Activated CD4-positive, alpha-beta T cell treated with anti-CD3 and anti-CD28 coated beads, Interleukin-2, amount 50 U/mL, for 1 hour (primary cell): Measurements from ENCODE around the gene ARFGEF3.

Experiments used
- DNase-seq: peaks from one replicate; pipeline ENCODE4 v3.0.0-alpha.2; 2020

ARFGEF3 gene

GRCh38 chr6:138241934-138242333, 80.2 kb downstream of the ARFGEF3 start:
- DNase-seq, result no peak

DNA sequence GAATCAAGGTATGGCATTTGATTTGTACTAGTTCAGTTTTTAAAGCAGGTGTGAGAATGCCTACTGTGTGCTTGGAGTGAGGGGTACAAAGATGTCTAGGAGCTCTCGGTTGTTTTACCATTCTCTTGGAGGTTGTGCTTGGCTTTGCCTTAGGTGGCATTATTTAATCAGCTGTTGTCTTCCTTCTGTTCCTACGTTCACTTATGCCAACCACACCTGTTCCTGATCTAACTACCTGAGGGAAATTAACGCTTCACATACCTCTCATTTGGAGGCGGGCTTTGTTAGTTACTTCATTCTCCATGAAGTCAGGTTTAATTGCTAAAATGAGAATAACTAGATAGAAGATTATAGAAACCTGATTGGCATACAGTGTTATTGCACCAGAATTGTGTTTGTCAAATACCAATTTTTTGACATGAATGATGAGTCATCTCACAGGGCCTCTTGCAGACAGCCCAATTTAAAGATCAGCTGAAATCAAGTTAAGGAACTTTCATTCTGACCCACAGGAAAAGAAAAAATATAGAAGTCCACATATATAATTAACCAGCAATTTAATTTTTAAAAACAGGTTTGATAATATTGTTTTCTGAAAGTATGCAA, 81.4 kb downstream of the ARFGEF3 start:
- no peak for DNase-seq

DNA sequence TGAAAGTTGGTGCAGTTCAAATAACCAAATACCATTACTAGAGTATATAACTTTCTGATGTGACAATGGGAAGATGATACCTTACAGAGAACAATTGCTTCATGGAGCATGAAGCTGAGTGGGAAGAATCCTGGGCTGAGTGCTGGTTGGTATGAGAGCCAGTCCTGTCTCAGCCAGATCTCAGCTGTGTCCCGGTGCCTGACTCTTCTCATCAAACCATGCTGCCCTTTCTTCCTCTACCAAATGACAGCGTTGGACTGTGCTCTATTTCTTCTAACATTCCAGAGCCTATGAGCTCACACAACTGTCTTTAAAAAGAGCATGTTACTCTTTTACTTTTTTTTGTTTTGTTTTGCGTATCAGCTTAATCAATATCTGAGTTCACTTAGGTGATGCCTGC, 84.0 kb downstream of the ARFGEF3 start:
- DNase-seq, result no peak

DNA sequence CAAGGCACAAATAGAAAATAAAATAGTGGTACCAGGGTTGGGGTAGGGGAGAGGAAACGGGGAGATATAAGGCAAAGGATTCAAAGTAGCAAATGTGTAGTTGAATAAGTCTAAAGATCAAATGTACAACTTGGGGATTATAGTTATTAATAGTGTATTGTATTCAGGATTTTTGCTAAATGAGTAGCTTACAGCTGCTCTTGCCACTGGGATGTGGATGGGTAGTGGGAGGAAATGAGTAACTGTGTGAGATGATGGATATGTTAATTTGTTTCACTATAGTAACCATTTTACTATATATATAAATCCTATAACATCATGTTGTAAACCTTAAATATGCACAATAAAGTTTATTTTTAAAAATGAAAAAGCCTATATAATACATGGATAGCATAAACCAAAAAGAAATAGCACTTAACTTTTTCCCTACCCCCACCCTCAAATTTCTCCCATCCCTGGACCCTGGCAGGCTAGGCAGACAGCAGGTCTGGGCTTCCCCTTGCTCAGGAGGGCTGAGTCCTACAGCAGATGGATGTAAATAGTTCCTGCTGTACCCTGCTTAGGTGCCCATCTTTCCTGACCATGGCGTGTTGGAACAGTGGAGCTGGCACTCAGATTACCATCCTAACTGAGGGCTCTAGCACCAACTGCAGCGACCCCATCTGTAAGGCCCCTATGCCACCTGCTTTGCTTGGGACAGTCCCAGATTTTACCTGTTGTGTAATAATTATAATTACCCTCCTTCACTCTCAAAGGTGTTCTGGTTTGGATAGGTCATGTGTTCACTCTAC, 85.1 kb downstream of the ARFGEF3 start:
- no peak for DNase-seq

GRCh38 chr6:138248011-138248410, 86.3 kb downstream of the ARFGEF3 start:
- no peak for DNase-seq

DNA sequence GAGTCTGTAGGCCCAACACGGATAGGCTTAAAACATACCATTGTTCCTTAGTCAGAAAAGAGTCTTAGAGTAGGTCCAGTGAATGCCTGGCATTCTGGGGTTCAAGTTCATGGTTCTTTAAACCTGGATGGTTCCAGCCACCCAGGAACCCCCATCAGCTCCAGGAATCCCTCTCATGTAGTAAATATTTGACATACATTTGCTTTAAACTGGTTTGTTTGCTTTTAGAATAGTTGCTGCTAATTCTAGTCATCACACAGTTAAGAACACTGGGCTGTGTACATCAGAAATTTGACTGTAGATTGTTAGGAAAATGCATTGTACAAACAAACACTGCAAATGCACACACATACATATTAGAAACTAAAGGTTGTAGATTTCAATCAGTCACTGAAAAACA, 87.1 kb downstream of the ARFGEF3 start:
- no peak for DNase-seq

- DNase-seq, result no peak
Observed at GRCh38 chr6:138250053-138250452, 88.3 kb downstream of the ARFGEF3 start.

DNA sequence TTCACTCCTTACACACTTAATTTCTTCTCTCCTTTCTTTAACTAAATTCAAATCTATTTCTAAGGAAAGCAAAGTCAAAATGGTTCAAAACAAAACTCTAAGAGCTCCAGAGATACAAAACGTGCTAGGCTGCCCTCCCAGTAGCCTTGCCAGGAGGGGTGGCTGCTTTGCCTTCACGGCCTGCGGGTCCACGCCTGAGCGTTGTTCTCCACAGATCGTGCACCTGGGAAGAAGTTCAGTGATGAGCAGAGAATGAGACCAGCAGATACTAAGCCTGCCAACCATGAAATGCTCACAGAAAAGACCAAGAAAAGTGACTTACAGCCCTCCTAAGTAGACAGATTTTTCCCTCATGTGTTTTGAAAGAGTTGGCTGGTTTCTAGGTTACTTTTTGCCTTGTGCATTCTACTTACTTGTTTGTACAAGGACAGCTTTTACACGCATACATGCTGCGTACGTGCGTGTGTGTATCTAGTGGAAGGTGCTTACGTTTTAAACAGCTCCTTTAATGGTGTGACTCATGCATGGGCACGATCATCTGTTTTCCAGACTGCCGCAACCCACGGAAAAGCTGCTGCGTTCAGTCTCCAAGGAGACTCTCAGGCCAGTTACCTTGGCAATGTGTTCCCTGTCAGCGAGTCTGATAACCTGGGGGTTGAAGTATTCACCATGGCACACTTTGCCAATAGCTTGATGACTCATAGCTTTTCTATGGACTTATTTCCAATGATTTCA, 88.9 kb downstream of the ARFGEF3 start:
- no peak for DNase-seq

- no peak for DNase-seq
Observed at GRCh38 chr6:138253731-138254130, 92.0 kb downstream of the ARFGEF3 start.

- DNase-seq, result no peak
Observed at GRCh38 chr6:138255443-138255842, 93.7 kb downstream of the ARFGEF3 start.

DNA sequence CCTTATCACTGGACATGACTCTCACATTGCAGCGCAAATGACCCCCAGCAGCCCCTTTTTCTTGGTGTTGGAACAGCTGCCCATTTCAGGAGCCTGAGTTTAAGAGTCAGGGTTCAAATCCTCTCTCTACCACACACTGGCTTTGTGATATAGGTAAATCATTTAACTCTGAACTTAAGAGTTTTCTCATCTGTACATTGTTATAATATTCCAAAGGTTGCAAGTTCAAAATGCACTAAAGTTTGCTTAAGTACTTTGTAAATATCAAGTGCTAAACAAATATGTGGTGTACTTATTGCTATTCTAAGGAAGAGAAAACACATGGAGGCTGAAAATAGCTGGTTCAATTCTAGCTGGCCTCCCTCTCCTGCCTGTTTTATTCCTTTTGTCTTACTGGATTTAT, 95.9 kb downstream of the ARFGEF3 start:
- no peak for DNase-seq

- DNase-seq, result no peak
Observed at GRCh38 chr6:138258197-138258596, 96.5 kb downstream of the ARFGEF3 start.

DNA sequence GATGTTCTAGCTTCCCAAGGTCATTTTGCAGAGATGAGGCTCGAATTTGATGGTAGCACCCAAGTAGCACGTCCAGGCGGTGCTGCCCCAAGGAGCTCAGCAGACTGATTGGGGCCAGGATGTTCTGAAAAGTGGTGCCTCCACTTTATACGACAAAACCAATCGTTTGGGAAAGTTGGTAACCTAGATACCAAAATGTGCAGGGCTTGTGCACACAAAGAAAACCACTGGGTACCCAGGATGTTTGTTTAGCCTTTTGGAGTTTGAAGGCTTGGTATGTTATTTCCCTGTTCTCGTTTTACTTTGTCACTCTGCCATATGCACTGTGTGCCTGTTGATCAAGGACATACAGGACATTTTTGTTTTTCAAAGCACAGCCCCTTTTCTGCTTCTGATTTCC, 97.3 kb downstream of the ARFGEF3 start:
- DNase-seq, result no peak

DNA sequence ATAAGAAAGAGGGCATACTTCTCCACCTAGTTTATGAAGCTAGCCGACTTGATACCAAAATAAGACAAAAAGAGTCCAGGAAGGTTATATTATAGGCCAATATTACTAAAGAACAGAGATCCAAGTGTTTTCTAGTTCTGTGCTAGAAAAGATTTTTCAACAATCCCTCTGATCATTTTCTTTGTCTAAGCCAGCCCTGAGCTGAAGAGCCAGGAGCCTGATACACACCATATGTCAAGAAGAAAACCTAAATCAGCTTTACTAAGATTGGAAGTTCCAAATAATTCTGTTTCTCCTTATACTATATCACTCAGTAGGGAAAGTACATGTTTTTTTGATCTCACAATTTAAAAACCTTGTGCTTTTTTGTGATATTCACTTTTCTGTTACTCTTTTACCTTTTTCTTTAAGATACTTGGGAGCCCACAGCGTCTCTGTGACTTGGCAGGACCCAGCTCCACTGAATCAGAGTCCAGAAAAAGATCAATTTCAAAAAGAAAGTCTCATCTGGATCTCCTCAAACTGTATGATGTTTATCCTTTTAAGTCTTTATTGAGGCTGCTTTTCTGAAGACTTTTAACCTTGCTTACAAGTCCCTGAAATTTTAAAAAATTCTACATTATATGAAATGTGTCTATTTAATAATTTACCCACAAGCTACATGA, 99.5 kb downstream of the ARFGEF3 start:
- DNase-seq, result no peak

DNA sequence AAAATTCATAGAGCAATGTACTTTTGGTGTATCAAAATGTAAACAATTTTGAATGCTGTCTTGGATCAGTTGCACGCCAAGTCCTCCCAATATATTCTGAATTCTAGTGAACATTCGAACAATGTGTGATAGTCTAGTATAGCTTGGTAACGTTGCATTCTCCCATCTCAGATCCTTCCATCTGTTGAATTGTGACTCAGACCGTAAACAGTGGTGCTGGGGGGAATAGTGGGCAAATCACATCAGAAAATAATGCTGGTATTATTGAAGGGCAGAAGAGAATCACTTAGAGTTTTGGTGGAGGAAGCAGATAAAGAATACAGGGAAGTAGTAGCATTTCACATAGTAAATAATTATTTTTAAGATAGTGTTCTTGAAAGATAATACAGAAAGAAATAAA, 102.2 kb downstream of the ARFGEF3 start:
- no peak for DNase-seq

DNA sequence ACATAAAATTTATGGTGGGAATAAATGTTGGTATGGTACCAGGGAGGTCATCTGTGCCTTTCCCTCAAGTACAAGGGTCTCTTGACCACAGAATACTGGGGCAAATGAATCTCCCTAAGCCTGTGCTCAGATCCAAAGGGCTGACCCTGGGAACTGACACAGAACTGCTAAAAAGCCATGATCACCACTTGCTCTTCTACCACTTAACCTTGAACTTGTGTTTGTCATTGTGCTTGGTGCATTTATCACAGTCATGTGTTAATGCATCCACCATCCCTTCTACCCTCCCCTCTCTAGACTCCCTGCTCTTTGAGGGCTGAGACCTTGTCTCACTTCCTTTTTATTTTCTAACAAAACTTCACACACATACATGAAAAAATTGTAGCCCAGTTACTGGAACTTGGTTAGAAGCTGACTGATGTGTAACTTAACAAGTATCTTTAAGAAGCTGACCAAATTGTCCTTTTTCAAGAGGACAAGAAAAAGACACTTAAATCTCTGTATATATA, 102.7 kb downstream of the ARFGEF3 start:
- no peak for DNase-seq

DNA sequence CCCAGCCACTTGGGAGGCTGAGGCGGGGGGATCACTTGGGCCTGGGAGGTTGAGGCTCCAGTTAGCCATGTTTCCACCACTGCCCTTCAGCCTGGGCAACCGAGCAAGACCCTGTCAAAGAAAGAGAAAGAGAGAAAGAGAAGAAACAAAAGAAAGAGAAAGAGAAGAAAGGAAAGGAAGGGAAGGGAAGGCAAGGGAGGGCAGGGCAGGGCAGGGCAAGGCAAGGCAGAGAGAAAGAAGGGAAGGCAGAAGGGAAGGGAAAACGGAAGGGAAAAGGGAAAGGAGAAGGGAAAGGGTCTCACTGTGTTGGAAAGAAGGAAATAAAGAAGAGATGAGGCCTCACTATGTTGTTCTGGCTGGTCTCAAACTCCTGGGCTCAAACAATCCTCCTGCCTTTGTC, 104.4 kb downstream of the ARFGEF3 start:
- no peak for DNase-seq

DNA sequence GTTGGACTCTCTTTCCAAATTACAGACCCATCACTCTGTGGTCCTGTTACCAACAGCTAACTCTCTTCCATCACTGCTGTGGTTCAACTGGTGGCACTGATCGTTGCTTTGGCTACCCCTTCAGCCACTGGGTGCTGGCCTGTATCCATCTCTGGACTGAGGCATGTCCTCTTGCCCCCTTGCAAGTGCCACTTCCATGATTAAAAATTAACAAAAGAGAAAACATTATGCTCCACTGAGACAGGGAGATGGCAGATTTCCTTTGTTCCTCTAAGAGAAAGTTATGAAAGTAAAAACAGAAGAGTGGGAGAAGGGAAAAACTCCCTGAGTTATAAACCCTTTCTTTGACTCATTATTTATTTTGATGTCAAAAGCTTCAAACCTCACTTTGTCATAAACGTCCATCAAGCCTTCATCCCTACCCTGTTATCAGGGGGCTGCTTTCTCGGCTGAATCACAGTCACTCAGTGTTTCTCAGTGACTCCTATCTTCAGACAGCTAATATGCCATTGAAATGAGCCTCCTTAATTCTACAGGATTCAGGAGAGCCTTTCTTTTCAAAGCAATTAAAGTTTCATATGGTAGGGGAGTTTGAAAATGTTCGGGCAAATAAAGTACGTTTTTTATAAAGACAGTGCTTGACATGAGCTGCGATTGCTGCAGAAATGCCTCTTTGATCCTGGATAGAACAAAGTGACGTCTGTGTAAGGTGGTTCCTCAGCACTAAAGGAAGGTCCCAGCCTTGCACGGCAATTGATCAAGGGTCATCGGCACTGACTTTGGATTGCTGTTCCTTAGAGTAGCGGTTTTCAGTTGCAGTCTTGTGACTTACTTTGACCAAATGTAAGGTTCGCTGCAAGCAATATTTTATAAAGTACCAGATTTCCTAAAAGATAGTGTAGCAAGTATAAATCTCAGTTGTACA, 106.5 kb downstream of the ARFGEF3 start:
- no peak for DNase-seq

DNA sequence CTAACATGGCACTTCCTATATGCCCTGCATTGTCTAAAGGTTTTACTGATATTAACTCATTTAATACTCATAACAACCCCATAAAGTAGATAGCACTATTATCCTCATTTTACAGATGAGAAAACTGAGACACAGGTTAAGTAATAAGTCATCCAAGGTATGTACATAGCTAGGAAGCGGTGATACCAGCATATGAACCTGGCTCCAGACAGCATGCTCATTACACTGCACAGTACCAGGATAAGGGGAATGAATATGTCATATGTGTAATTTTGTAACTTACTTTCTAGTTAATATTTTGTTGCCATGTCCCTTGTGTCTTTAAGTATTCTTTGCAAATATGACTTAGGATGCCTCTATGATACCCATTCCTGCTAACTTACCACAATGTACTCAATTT, 109.7 kb downstream of the ARFGEF3 start:
- no peak for DNase-seq

DNA sequence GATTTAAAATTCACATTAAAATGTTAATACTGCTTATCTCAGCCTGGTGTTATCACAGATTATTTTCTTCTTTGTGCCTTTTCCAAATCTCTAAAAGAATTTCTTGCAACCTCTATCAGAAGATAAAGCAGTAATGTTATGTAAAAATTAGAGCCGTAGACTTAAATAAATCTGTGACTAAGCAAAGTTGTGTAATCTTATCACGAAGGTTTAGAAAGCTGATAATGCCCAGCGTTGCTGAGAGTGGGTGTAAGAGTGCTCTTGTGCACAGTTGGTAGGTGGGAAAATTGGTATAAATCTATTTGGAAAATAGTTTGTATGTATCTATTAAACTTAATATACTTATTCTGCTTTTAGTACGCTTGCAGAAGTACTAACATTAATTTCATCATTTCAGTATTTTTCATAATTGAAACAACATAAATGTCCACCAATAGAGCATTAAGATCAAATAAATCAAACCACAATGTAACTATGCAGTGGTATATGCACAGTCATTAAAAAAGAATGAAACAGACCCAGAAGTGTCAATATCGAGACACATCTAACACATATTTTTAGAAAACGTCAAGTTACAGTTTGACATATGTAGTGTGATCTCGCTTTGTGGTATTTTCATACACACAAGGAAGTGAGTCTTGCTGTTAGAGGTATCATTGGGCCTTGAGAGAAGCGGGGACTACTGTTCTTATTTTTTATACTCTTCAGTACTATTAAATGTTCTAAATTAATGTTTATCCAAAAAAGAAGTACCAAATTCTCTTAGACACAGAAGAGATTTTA, 111.0 kb downstream of the ARFGEF3 start:
- no peak for DNase-seq

DNA sequence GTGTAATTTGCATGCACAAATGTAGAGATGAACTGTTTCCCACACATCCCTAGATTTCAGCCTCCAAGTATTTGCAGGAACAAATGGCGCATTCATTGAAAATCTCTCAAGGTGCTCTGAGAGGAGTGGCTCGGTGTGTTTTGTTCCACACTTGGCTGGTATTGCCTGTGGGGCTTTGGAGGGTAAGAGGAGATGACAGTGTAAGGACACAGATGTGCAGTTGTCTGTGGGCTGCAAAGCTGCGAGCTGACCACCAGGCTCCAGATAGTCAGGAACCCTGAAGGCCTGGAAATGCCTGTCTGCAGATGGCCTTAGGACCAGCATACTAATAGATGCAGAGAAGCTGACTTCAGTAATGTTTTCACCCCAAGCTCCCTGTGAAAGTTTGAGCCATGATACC, 114.2 kb downstream of the ARFGEF3 start:
- no peak for DNase-seq
